Heart left ventricle (tissue), 13 donors: ENCODE measurements around the gene TYSND1.

Source experiments
- CTCF ChIP-seq, 12 donors: fragments of 200-600 bp; sonication (generic) in 4 of 12; IDR thresholded peaks; one replicate each; pipeline versions ENCODE4 v1.5.0 to v1.8.0; 2018 to 2022; ENCODE audit warnings: antibody characterized with exemption in 12 of 12, mild to moderate bottlenecking in 5 of 12
- POLR2A ChIP-seq, 2 donors: fragments of 450-650 bp; IDR thresholded peaks; one replicate each; pipeline ENCODE4 v1.6.1; 2017; ENCODE audit warnings: antibody characterized with exemption in 2 of 2, mild to moderate bottlenecking in 2 of 2, moderate library complexity in 2 of 2
- donor health status: ischemic (EF 13 %, LVEDD 7.1; RV severe dilation, severe dysfunction).
- donor health status: DM: no; HTN: yes; CAD: no.
- donor health status: DM: no; HTN: no; CAD: no.
- donor health status: ischemic (EF 25% LVEDD 6.9; RV normal size, moderate dysfunction).
- donor health status: ischemic (EF 25% LVEDD 5.7; RV mildly dilated, moderate dysfunction).
- donor health status: ischemic (EF 35%, LVEDD 5.7; RV mildly dilated, moderate dysfunction).
- donor health status: nonischemic (EF 11% LVEDD 7.7; RV severe dilation, severe dysfunction).
- donor health status: DM: yes; HTN: yes; CAD: no.
- donor health status: PGD.
- donor health status: ischemic (EF 29% LVEDD 5.4; RV normal size, mild dysfunction).
- donor health status: nonischemic (EF 23%, LVEDD 6.1; RV moderate dilation, normal function).

GRCh38 chr10:70191161-70191971 lies 44.9 kb upstream of the TYSND1 start:
- TF ChIP-seq CTCF (IDR thresholded peaks at IDR 0.05) (no peak), POLR2A (IDR thresholded peaks at IDR 0.05) (no peak)
